ENCODE data around the gene GSAP. TPM values are rescaled to one million over a fixed set of nuclear protein-coding genes. Genes with fewer than 3 reads are reported as not detected.

GSAP gene
- polyA plus RNA-seq, 1 donor from 2014 or later: 32.9 TPM

GRCh38 chr7:77450613-77451012, 34.5 kb upstream of the GSAP start:
- peaks cover 9 to 17% (median 15%) of the 10 kb centered on the region in 3 donors for H3K4me1 Mint-ChIP-seq
- no peak overlapping the region for H3K27ac Mint-ChIP-seq
- H3K27me3 Mint-ChIP-seq: no peaks in the 10 kb centered on the region
- no peaks in the 10 kb centered on the region for H3K9me3 Mint-ChIP-seq
- peak overlapping the region in 1 of 4 donors; percentile 86 for H3K4me3 Mint-ChIP-seq
- H3K36me3 Mint-ChIP-seq: no peaks in the 10 kb centered on the region

GRCh38 chr7:77450054-77450453, 33.9 kb upstream of the GSAP start:
- H3K27me3 Mint-ChIP-seq: no peaks in the 10 kb centered on the region
- no peaks in the 10 kb centered on the region for H3K36me3 Mint-ChIP-seq
- peak overlapping the region in 1 of 4 donors; percentile 2 for H3K4me3 Mint-ChIP-seq
- no peak overlapping the region for H3K27ac Mint-ChIP-seq
- H3K9me3 Mint-ChIP-seq: no peaks in the 10 kb centered on the region
- H3K4me1 Mint-ChIP-seq: peaks cover 9 to 17% (median 15%) of the 10 kb centered on the region in 3 donors

DNA sequence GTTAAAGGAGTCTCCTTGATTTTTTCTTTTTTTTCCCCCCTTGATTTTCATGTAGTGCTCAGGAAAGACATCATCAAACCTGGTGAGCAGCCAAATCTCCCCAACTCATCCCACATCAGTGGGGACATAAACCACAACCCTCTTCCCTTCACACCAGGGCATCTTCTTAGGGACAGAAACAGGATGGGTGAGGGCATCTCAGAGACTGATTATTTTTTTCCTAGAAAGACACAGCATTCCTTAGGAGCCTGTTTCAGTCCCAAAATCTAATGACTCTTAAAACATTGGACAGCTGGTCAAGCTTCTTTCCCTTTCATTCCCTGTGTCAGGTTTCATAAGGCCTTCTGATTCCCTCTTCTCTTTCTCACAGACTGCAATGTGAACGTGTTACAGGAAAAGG, 31.5 kb upstream of the GSAP start:
- H3K27me3 Mint-ChIP-seq: no peaks in the 10 kb centered on the region
- H3K9me3 Mint-ChIP-seq: no peaks in the 10 kb centered on the region
- H3K27ac Mint-ChIP-seq: no peak overlapping the region
- H3K36me3 Mint-ChIP-seq: no peaks in the 10 kb centered on the region
- H3K4me3 Mint-ChIP-seq: no peak overlapping the region
- peaks cover 4 to 10% (median 7%) of the 10 kb centered on the region in 3 donors for H3K4me1 Mint-ChIP-seq

DNA sequence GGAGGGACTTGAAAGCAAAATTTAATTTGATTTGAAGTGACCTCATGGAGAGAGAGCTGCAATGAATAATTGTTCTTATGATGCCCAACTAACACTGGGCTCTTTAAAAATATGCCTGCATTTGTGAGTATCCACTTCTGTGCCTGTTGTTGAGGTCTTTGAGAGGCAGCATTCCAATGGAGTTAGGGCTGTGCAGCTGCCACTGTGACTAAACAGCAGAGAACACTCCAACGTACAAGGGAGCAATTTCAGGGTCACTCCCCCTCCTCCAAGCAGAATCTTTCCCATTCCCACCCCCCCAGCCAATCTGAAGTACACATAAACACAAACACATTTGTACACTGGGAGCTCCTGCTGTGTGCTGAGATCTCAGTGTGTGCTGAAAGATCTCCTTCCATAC, 28.0 kb upstream of the GSAP start:
- H3K9me3 Mint-ChIP-seq: no peaks in the 10 kb centered on the region
- peaks cover 0 to 2% (median 0%) of the 10 kb centered on the region in 3 donors for H3K4me1 Mint-ChIP-seq
- no peaks in the 10 kb centered on the region for H3K36me3 Mint-ChIP-seq
- no peaks in the 10 kb centered on the region for H3K27me3 Mint-ChIP-seq
- H3K4me3 Mint-ChIP-seq: no peak overlapping the region
- H3K27ac Mint-ChIP-seq: no peak overlapping the region

DNA sequence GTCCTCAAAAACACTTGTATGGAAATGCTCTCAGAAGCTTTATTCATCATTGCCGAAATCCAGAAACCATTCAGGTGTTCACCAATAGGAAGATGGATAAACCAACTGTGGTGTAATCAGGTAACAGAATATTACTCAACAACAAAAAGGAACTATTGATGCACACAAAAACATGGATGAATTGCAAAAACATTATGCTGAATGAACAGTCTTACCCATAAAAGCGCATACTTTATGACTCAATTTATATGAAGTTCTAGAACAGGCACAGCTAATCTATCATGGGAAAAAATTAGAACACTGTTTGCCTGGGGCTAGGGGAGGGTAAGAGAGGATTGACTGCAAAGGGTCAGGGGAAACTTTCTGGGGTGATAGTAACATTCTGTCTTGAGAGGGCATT, 26.9 kb upstream of the GSAP start:
- no peak overlapping the region for H3K27ac Mint-ChIP-seq
- no peaks in the 10 kb centered on the region for H3K27me3 Mint-ChIP-seq
- H3K4me3 Mint-ChIP-seq: no peak overlapping the region
- no peaks in the 10 kb centered on the region for H3K36me3 Mint-ChIP-seq
- H3K9me3 Mint-ChIP-seq: no peaks in the 10 kb centered on the region
- H3K4me1 Mint-ChIP-seq: peaks cover 0 to 2% (median 0%) of the 10 kb centered on the region in 3 donors

GRCh38 chr7:77442636-77443035, 26.5 kb upstream of the GSAP start:
- Mint-ChIP-seq H3K4me1 (peaks cover 0 to 2% (median 0%) of the 10 kb centered on the region in 3 donors), H3K9me3 (no peaks in the 10 kb centered on the region), H3K27me3 (no peaks in the 10 kb centered on the region), H3K4me3 (no peak overlapping the region), H3K36me3 (no peaks in the 10 kb centered on the region), H3K27ac (no peak overlapping the region)

DNA sequence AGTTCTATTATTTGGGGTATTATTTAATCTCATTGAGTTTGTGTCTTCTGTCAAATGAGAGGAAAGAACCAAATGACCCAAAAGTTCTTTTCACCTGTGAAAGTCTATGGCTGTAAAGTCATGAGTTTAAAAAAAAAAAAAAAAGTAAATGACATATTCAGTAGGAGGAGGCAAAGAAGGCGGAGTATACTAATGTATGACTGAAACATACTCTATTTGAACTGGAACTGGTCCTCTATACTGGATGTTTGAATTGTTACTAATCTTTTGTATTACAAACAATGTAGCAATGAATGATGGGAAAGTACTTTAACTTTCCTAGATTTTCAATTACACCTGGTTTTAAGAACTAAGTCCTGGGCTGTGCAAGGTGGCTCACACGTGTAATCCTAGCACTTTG, 24.9 kb upstream of the GSAP start:
- Mint-ChIP-seq H3K9me3 (no peaks in the 10 kb centered on the region), H3K4me3 (no peak overlapping the region), H3K4me1 (peaks cover 0 to 3% (median 2%) of the 10 kb centered on the region in 3 donors), H3K27ac (no peak overlapping the region), H3K27me3 (no peaks in the 10 kb centered on the region), H3K36me3 (no peaks in the 10 kb centered on the region)

DNA sequence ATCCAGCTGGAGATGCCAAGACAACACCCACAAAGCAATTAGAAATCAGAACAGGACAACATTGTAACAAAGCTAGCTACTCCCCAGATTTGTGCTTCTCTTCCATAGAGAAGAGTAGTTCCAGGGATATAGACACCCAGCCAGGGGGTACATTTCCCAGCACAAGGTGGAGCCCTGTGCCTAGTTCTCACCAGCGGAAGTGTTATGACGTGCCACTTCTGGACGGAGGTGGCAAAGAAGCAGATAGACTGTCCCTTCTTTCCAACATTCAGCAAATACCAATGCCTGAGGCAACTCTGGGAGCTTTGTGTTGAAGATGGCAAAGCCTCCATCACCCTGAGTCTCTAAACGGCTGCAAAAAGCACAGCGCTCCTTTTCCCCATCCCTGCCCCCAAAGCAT, 23.4 kb upstream of the GSAP start:
- Mint-ChIP-seq H3K36me3 (no peaks in the 10 kb centered on the region), H3K4me1 (peaks cover 0 to 3% (median 2%) of the 10 kb centered on the region in 3 donors), H3K9me3 (no peaks in the 10 kb centered on the region), H3K27me3 (no peaks in the 10 kb centered on the region), H3K4me3 (no peak overlapping the region), H3K27ac (no peak overlapping the region)

DNA sequence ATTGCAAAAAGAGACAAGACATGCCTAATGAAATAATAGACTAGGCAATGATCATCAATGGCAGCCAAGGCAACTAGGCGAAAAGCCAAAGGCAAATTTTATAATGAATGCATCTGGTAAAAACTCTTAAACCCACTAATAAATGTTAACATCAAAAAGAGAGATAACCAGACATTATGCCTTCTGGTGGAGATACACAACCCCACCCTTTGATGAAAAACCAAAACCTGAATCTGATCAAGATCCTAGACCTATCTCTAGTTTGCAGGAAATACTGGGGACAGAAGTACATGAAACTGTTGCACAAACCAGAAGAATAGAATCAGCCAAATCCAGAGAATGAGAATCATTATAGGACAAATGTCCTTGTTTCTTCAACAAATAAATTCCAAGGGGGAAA, 22.0 kb upstream of the GSAP start:
- H3K9me3 Mint-ChIP-seq: no peaks in the 10 kb centered on the region
- H3K4me1 Mint-ChIP-seq: peaks cover 0 to 3% (median 2%) of the 10 kb centered on the region in 3 donors
- H3K27ac Mint-ChIP-seq: no peak overlapping the region
- H3K4me3 Mint-ChIP-seq: no peak overlapping the region
- no peaks in the 10 kb centered on the region for H3K27me3 Mint-ChIP-seq
- H3K36me3 Mint-ChIP-seq: no peaks in the 10 kb centered on the region

DNA sequence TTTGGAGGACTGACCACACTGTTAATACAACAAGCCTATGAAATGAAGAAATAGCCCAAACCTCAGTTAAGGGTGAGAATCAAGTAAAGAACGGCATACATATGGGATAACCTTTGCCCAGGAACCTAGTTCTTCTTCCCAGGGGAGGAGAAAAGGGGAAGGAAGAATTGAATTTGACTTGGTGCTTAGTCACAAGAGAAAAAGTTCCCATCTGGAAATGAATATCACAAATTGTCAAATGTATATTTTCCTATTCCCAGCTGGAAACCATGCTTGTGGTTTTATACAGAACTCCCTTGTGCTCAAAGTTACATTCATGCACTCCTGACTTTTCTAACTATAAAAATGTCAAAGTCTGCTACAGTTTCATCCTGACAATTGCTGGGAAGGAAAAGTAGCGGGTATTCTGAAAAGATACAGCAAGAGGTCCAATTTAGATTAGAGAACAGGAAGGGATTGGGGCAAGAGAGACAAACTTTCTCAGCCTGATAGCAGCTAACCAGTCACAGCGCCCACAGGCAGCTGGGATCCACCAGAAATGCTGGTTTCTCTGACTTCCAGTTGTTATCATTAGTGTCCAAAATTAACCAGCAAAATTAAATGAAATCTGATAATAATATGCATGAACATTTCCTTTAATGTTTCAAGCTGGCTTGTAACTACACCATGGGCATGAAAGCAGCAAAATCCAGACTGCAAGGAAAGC, 18.6 kb upstream of the GSAP start:
- Mint-ChIP-seq H3K27me3 (no peaks in the 10 kb centered on the region), H3K27ac (no peak overlapping the region), H3K36me3 (no peaks in the 10 kb centered on the region), H3K4me1 (peaks cover 0 to 3% (median 0%) of the 10 kb centered on the region in 3 donors), H3K4me3 (no peak overlapping the region), H3K9me3 (no peaks in the 10 kb centered on the region)

- no peaks in the 10 kb centered on the region for H3K36me3 Mint-ChIP-seq
- no peaks in the 10 kb centered on the region for H3K27me3 Mint-ChIP-seq
- H3K4me3 Mint-ChIP-seq: no peak overlapping the region
- H3K4me1 Mint-ChIP-seq: peaks cover 0 to 6% (median 4%) of the 10 kb centered on the region in 3 donors
- no peaks in the 10 kb centered on the region for H3K9me3 Mint-ChIP-seq
- no peak overlapping the region for H3K27ac Mint-ChIP-seq
Observed at GRCh38 chr7:77433901-77434300, 17.8 kb upstream of the GSAP start.

DNA sequence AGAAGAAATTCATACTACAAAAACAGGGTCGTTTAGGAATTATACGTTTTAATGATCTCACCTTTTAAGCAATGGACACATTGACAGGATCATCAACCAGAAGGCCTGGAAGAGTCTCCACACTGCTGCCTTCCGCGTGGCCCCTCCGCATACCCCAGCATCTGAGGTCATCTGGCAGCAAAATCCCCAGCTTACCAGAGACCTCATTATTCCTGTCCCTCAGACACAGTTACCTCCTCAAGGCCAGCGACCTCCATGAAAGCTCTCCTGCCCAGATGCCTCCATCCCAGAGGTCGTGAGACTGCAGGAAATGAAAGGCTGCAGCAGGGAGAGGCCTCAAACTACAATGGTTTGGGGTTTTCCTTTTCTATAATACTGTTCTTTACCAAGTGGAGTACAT, 14.8 kb upstream of the GSAP start:
- no peak overlapping the region for H3K4me3 Mint-ChIP-seq
- peaks cover 18 to 29% (median 26%) of the 10 kb centered on the region in 3 donors for H3K4me1 Mint-ChIP-seq
- no peaks in the 10 kb centered on the region for H3K27me3 Mint-ChIP-seq
- H3K9me3 Mint-ChIP-seq: no peaks in the 10 kb centered on the region
- no peaks in the 10 kb centered on the region for H3K36me3 Mint-ChIP-seq
- H3K27ac Mint-ChIP-seq: no peak overlapping the region

DNA sequence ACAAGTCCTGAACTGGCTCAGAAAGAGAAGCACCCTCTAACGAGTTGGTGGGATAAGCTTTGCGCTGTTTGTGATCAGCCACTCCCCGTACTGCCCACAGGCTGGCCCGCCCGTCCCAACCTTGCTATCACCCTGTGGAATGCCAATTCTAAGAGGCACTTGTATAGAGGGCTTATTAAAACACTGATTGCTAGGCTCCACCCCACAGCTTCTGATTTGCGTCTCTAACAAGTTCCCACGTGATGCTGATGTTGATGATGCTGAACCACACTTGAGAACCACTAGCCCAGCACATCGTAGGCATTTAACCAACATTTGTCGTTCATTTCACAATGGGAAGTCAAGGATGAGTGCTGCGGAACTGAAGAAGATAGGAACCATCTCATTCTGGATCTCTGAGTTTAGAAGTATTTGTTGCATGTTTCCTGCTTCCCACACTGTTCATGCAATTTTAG, 12.7 kb upstream of the GSAP start:
- peaks cover 21 to 34% (median 30%) of the 10 kb centered on the region in 3 donors for H3K4me1 Mint-ChIP-seq

DNA sequence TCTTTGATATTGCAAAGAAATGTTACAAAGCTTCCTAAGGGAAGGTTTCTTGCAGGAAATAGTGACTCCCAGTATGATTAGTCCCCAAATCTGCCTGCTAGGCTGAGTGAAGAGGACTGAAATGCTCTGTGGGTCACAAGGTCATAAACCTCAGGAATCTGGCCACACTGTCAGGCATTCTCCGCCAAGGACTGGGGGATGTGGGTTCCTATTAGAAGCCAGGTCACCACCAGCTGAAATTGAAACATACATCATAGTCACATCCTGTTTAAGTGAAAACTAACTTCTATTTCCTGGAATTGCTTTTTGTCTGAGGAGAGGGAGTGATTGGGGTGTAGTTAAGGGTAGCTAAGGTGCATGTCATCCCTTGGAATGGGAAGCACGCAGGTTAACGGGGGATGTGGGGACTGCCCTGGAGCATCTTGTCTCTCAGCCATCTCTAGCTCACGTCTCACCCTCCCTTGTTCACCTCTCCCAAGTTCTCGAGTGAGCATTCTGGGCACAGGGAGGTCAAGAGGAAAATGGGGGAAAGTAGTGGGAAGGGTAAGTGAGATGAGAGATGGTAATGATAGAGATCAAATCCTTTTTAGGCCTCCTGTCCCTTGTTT, 12.0 kb upstream of the GSAP start:
- H3K27me3 Mint-ChIP-seq: no peaks in the 10 kb centered on the region
- H3K27ac Mint-ChIP-seq: peak overlapping the region in 1 of 3 donors; percentile 64
- H3K4me3 Mint-ChIP-seq: peak overlapping the region in 2 of 4 donors; percentile 15 to 45
- H3K9me3 Mint-ChIP-seq: no peaks in the 10 kb centered on the region
- peaks cover 21 to 34% (median 30%) of the 10 kb centered on the region in 3 donors for H3K4me1 Mint-ChIP-seq
- H3K36me3 Mint-ChIP-seq: no peaks in the 10 kb centered on the region

More for the DNA sequence above, 12.7 kb upstream of the GSAP start:
- Mint-ChIP-seq H3K27me3 (no peaks in the 10 kb centered on the region), H3K36me3 (no peaks in the 10 kb centered on the region), H3K27ac (peak overlapping the region in 2 of 3 donors; percentile 63 to 64), H3K9me3 (no peaks in the 10 kb centered on the region), H3K4me3 (no peak overlapping the region)

- peak overlapping the region in 1 of 3 donors; percentile 82 for H3K27ac Mint-ChIP-seq
- peak overlapping the region; percentile 52 to 94 (median 80) for H3K4me3 Mint-ChIP-seq
- H3K9me3 Mint-ChIP-seq: no peaks in the 10 kb centered on the region
- H3K27me3 Mint-ChIP-seq: no peaks in the 10 kb centered on the region
- peaks cover 21 to 38% (median 32%) of the 10 kb centered on the region in 3 donors for H3K4me1 Mint-ChIP-seq
- no peaks in the 10 kb centered on the region for H3K36me3 Mint-ChIP-seq
Observed at GRCh38 chr7:77426521-77427051, 10.4 kb upstream of the GSAP start.

All from IgD-negative memory B cell (primary cell).